ENCODE results near the gene XPO4.

DNA sequence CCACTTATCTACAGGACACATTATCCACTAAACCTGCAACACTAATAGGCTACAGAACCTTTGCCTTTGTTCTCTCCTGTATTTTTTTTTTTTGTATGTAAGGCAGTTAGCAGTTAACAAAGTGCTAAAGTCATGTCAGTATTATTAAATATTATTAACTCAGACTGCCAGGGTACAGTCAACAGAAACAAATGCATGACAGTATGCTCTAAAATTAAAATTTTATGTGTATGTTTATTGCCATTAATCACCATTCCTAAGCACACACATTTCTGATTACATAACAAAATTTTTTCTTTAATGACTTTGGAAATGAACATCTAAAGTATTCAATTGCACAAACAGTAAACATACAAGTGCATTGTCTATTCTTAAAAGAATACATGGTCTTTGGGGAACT is 41.7 kb downstream of the XPO4 start:
- TF ChIP-seq POLR2A (IDR thresholded peaks at IDR 0.05; ENCODE audit: control extremely low read depth in 1 of 2, low read depth in 2 of 2, low read length in 2 of 2) (no peak), SIN3A (conservative IDR thresholded peaks at IDR 0.05 in 1 of 2, IDR thresholded peaks at IDR 0.05 in 1 of 2; ENCODE audit: low read depth in 1 of 2, low read length in 2 of 2) (no peak), POLR2AphosphoS5 (IDR thresholded peaks at IDR 0.05; ENCODE audit: low read depth, low read length) (no peak), JUN (IDR thresholded peaks at IDR 0.05; ENCODE audit: low read depth, low read length) (no peak)
- TF ChIP-seq, protein P1, sequence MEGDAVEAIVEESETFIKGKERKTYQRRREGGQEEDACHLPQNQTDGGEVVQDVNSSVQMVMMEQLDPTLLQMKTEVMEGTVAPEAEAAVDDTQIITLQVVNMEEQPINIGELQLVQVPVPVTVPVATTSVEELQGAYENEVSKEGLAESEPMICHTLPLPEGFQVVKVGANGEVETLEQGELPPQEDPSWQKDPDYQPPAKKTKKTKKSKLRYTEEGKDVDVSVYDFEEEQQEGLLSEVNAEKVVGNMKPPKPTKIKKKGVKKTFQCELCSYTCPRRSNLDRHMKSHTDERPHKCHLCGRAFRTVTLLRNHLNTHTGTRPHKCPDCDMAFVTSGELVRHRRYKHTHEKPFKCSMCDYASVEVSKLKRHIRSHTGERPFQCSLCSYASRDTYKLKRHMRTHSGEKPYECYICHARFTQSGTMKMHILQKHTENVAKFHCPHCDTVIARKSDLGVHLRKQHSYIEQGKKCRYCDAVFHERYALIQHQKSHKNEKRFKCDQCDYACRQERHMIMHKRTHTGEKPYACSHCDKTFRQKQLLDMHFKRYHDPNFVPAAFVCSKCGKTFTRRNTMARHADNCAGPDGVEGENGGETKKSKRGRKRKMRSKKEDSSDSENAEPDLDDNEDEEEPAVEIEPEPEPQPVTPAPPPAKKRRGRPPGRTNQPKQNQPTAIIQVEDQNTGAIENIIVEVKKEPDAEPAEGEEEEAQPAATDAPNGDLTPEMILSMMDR (IDR thresholded peaks at IDR 0.05; ENCODE audit: control extremely low read depth in 1 of 3, insufficient read depth in 1 of 3, low read depth in 1 of 3, low read length in 3 of 3) = no peak
